Panc1 (cell line): ENCODE results near the gene CHI3L1. TPM values are rescaled to one million over a fixed set of nuclear protein-coding genes. Genes with fewer than 3 reads are reported as not detected.

Source experiments
- ATAC-seq: fragments of 200-7000 bp; cut with Tn5 transposase; 2 replicates; pipeline ENCODE4 v1.9.1; 2020; ENCODE audit warnings: mild to moderate bottlenecking, moderate library complexity
- BruUV-seq: library from RNA; stranded (reverse); fragments of 400-500 nt; replicated peaks from 2 replicates; lab custom pipeline; 2021; lab: Mats Ljungman, UMichigan
- CTCF ChIA-PET: fragments of 300-600 bp; sonication (Branson Sonifier 250); formaldehyde crosslinking; loops from one replicate; lab custom pipeline; 2022; ENCODE audit warnings: antibody characterized with exemption; lab: Charles Lee
- POLR2A ChIA-PET: fragments of 300-600 bp; sonication (Branson Sonifier 250); formaldehyde crosslinking; loops from one replicate; lab custom pipeline; 2022; ENCODE audit warnings: antibody characterized with exemption; lab: Charles Lee
- DNase-seq: peaks from one replicate; pipeline ENCODE4 v3.0.0-alpha.2; 2010; ENCODE audit warnings: low read depth, low spot score
- H3K27ac ChIP-seq: 2 replicates; pipeline ENCODE4 v1.5.1; 2011; ENCODE audit warnings: mild to moderate bottlenecking, low read length, inconsistent platforms
- H3K27me3 ChIP-seq: fragments of 200-500 bp; sonication (Bioruptor generic); 2 replicates; pipeline ENCODE4 v1.6.0; 2014; ENCODE audit warnings: low read length, inconsistent platforms; ENCODE audit not compliant: control insufficient read depth, insufficient read depth
- H3K36me3 ChIP-seq: fragments of 200-500 bp; sonication (Bioruptor generic); 2 replicates; pipeline ENCODE4 v1.5.1; 2014; ENCODE audit warnings: inconsistent platforms, mild to moderate bottlenecking, low read length, moderate library complexity; ENCODE audit not compliant: control insufficient read depth, insufficient read depth
- H3K4me1 ChIP-seq: 2 replicates; pipeline ENCODE4 v1.5.1; 2011; ENCODE audit warnings: inconsistent platforms, mild to moderate bottlenecking, low read length, moderate library complexity; ENCODE audit not compliant: control insufficient read depth, insufficient read depth
- H3K4me3 ChIP-seq, 2 experiments: 2 replicates each; pipeline ENCODE4 v1.5.1; 2011 to 2012; ENCODE audit warnings: low read depth in 2 of 2, low read length in 2 of 2, mild to moderate bottlenecking in 2 of 2, inconsistent platforms in 1 of 2, moderate library complexity in 1 of 2
- H3K9me3 ChIP-seq: fragments of 200-500 bp; sonication (Bioruptor generic); 2 replicates; pipeline ENCODE4 v1.5.1; 2014; ENCODE audit warnings: low read depth, mild to moderate bottlenecking, inconsistent platforms, low read length, moderate library complexity; ENCODE audit not compliant: control insufficient read depth, insufficient read depth
- POLR2AphosphoS5 ChIP-seq: IDR thresholded peaks from 2 replicates; pipeline ENCODE4 v1.6.1; 2012; ENCODE audit warnings: mild to moderate bottlenecking, low read depth, low read length, moderate library complexity
- REST ChIP-seq, 2 experiments: IDR thresholded peaks; 2 replicates each; pipeline ENCODE4 v1.6.1; 2011 to 2012; ENCODE audit warnings: low read depth in 2 of 2, control low read depth in 1 of 2, low read length in 1 of 2, mild to moderate bottlenecking in 1 of 2, moderate library complexity in 1 of 2; ENCODE audit not compliant: insufficient read depth in 1 of 2
- SIN3A ChIP-seq: IDR thresholded peaks from 2 replicates; pipeline ENCODE4 v1.6.1; 2012; ENCODE audit warnings: low read depth, mild to moderate bottlenecking, low read length, moderate library complexity, borderline replicate concordance; ENCODE audit not compliant: insufficient read depth
- TCF7L2 ChIP-seq: IDR thresholded peaks from 2 replicates; pipeline ENCODE4 v1.6.1; 2011; ENCODE audit warnings: mild to moderate bottlenecking, low read depth, low read length, inconsistent platforms
- in situ Hi-C: cut with HindIII; loops from 2 replicates; pipeline ENCODE4 v1.10.0; 2016; ENCODE audit warnings: low sequenced_read_pairs, low pct_unique_long_range_greater_than_20kb
- intact Hi-C: fragments of 100-400 bp; cut with micrococcal nuclease; formaldehyde crosslinking; loops from one replicate; pipeline ENCODE4 v1.10.0; 2022; ENCODE audit not compliant: unreplicated experiment
- total RNA-seq: library from RNA; stranded (reverse); gene quantifications from one replicate; pipeline ENCODE4 v1.2.1, GENCODE V29; 2021; ENCODE audit not compliant: unreplicated experiment
- TF ChIP-seq, protein P1 (sequence below): fragments of 450-650 bp; IDR thresholded peaks from 2 replicates; pipeline ENCODE4 v1.5.1; 2017; ENCODE audit warnings: mild to moderate bottlenecking

Gene CHI3L1
- total RNA-seq, 1 experiment from 2014 or later, result 0.10 TPM

GRCh38 chr1:203143641-203144040, 42.9 kb downstream of the CHI3L1 start:
- CTCF ChIA-PET, result no interaction called here
- no TSS peak for BruUV-seq
- intact Hi-C loops (no loop called here), in situ Hi-C loops (no loop called here)
- Histone ChIP-seq H3K36me3 (no peaks in the 10 kb centered on the region), H3K27ac (no peak overlapping the region), H3K4me3 (no peak overlapping the region), H3K4me1 (peaks cover 14% of the 10 kb centered on the region), H3K27me3 (no peaks in the 10 kb centered on the region), H3K9me3 (no peaks in the 10 kb centered on the region)
- DNase-seq, result no peak
- ATAC-seq, result no peak
- TF ChIP-seq TCF7L2, result no peak
- no peak for TF ChIP-seq POLR2AphosphoS5
- TF ChIP-seq REST (IDR thresholded peaks at IDR 0.05; ENCODE audit: insufficient read depth in 1 of 2, low read depth in 2 of 2, low read length in 1 of 2), result no peak
- no peak for TF ChIP-seq SIN3A
- TF ChIP-seq, protein P1, sequence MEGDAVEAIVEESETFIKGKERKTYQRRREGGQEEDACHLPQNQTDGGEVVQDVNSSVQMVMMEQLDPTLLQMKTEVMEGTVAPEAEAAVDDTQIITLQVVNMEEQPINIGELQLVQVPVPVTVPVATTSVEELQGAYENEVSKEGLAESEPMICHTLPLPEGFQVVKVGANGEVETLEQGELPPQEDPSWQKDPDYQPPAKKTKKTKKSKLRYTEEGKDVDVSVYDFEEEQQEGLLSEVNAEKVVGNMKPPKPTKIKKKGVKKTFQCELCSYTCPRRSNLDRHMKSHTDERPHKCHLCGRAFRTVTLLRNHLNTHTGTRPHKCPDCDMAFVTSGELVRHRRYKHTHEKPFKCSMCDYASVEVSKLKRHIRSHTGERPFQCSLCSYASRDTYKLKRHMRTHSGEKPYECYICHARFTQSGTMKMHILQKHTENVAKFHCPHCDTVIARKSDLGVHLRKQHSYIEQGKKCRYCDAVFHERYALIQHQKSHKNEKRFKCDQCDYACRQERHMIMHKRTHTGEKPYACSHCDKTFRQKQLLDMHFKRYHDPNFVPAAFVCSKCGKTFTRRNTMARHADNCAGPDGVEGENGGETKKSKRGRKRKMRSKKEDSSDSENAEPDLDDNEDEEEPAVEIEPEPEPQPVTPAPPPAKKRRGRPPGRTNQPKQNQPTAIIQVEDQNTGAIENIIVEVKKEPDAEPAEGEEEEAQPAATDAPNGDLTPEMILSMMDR, result no peak
- POLR2A ChIA-PET, result no interaction called here

GRCh38 chr1:203142684-203143408, 43.7 kb downstream of the CHI3L1 start:
- ChIA-PET CTCF (no interaction called here), POLR2A (no interaction called here)
- Histone ChIP-seq H3K27ac (no peak overlapping the region), H3K9me3 (no peaks in the 10 kb centered on the region), H3K36me3 (no peaks in the 10 kb centered on the region), H3K4me3 (no peak overlapping the region), H3K4me1 (peaks cover 14% of the 10 kb centered on the region), H3K27me3 (no peaks in the 10 kb centered on the region)
- DNase-seq, result no peak
- no TSS peak for BruUV-seq
- no peak for TF ChIP-seq SIN3A
- TF ChIP-seq, protein P1, result no peak
- TF ChIP-seq POLR2AphosphoS5, result no peak
- TF ChIP-seq REST (IDR thresholded peaks at IDR 0.05; ENCODE audit: insufficient read depth in 1 of 2, low read depth in 2 of 2, low read length in 1 of 2), result no peak
- intact Hi-C loops, result no loop called here
- no peak for ATAC-seq
- in situ Hi-C loops, result no loop called here
